ENCODE data around the gene SARM1.

DNA sequence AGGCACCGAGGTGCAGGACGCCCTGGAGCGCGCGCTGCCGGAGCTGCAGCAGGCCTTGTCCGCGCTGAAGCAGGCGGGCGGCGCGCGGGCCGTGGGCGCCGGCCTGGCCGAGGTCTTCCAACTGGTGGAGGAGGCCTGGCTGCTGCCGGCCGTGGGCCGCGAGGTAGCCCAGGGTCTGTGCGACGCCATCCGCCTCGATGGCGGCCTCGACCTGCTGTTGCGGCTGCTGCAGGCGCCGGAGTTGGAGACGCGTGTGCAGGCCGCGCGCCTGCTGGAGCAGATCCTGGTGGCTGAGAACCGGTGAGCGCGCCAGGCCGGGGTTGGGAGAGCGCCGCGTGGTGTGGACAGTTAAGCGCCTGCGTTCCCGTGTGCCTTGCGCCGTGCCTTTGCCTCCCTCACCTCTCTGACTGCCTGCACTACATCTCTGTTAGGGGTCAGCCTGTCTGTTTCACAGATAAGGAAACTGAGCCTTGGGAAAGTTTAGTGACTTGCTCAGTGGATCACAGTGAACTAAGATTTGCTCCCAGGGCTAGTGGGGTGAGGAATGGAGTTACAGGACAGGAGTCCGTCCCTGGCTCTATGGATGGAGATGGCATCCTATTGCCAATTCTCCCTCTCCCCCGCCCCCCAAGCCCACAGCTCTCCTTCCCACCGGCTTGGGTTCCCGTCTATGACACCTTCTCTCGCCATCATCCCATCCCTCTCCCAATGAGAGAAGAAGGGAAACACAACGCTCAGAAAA lies 880 bp downstream of the SARM1 start:
- TF ChIP-seq EZH2phosphoT487 (IDR thresholded peaks at IDR 0.05; ENCODE audit: low read depth, severe bottlenecking, unreplicated experiment) (no peak), EZH2 (IDR thresholded peaks at IDR 0.05; ENCODE audit: borderline replicate concordance) (no peak)
- TF ChIP-seq, protein P1, sequence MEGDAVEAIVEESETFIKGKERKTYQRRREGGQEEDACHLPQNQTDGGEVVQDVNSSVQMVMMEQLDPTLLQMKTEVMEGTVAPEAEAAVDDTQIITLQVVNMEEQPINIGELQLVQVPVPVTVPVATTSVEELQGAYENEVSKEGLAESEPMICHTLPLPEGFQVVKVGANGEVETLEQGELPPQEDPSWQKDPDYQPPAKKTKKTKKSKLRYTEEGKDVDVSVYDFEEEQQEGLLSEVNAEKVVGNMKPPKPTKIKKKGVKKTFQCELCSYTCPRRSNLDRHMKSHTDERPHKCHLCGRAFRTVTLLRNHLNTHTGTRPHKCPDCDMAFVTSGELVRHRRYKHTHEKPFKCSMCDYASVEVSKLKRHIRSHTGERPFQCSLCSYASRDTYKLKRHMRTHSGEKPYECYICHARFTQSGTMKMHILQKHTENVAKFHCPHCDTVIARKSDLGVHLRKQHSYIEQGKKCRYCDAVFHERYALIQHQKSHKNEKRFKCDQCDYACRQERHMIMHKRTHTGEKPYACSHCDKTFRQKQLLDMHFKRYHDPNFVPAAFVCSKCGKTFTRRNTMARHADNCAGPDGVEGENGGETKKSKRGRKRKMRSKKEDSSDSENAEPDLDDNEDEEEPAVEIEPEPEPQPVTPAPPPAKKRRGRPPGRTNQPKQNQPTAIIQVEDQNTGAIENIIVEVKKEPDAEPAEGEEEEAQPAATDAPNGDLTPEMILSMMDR (IDR thresholded peaks at IDR 0.05; ENCODE audit: poor library complexity): no peak
